Thyroid gland (tissue), 4 donors: ENCODE results near the gene ZAR1L. TPM values are rescaled to one million over a fixed set of nuclear protein-coding genes. Genes with fewer than 3 reads are reported as not detected.

Source experiments
- DNase-seq, 2 donors: peaks; one replicate each; pipeline ENCODE4 v3.0.0-alpha.2; 2019
- H3K27ac ChIP-seq, 3 donors: fragments of 200-600 bp; sonication (generic); 1 replicate in 2 of 3; 2 replicates in 1 of 3; pipeline ENCODE4 v1.5.1; 2016 to 2019; ENCODE audit warnings: mild to moderate bottlenecking in 1 of 3, moderate library complexity in 1 of 3
- H3K27me3 ChIP-seq: fragments of 200-600 bp; sonication (generic); one replicate; pipeline ENCODE4 v1.5.1; 2019
- H3K36me3 ChIP-seq, 2 donors: fragments of 200-600 bp; sonication (generic); one replicate each; pipeline ENCODE4 v1.5.1; 2016 to 2019
- H3K4me1 ChIP-seq, 2 donors: fragments of 200-600 bp; sonication (generic); one replicate each; pipeline ENCODE4 v1.5.1; 2017 to 2019
- H3K4me3 ChIP-seq, 3 donors: fragments of 200-600 bp; sonication (generic); replicated peaks in 1 of 3; 1 replicate in 2 of 3; 2 replicates in 1 of 3; pipeline ENCODE4 v1.5.1; 2016; ENCODE audit warnings: mild to moderate bottlenecking in 1 of 3
- H3K9me3 ChIP-seq: fragments of 200-600 bp; sonication (generic); one replicate; pipeline ENCODE4 v1.5.1; 2017
- CTCF ChIP-seq, 6 experiments: fragments of 200-600 bp in 3 of 6; fragments of 450-650 bp in 3 of 6; sonication (generic) in 3 of 6; IDR thresholded peaks; one replicate each; pipeline ENCODE4 v1.5.1; 2016 to 2019; ENCODE audit warnings: antibody characterized with exemption in 6 of 6, mild to moderate bottlenecking in 2 of 6, inconsistent platforms in 1 of 6, moderate library complexity in 1 of 6
- POLR2A ChIP-seq, 2 donors: fragments of 450-650 bp; IDR thresholded peaks; one replicate each; pipeline ENCODE4 v1.6.1; 2017; ENCODE audit warnings: antibody characterized with exemption in 2 of 2, mild to moderate bottlenecking in 2 of 2, moderate library complexity in 1 of 2
- WGBS, 2 donors: methylation state at CpG; one replicate each; pipeline ENCODE4 v1.1.5; 2017; 5-methylcytosine and 5-hydroxymethylcytosine counted together
- intact Hi-C: fragments of 100-400 bp; cut with DNase I; formaldehyde crosslinking; loops from one replicate; pipeline ENCODE4 v1.15.1; 2023
- total RNA-seq, 4 donors: library from RNA; depleted of rRNA; stranded (reverse); fragments of >200 nt; gene quantifications; one replicate each; pipeline ENCODE4 v1.2.3, GENCODE V29; 2016

ZAR1L gene
- total RNA-seq, 4 donors from 2014 or later = not detected

- H3K4me1 ChIP-seq = no peaks in the 10 kb centered on the region
- H3K4me3 ChIP-seq = no peak overlapping the region
- WGBS, 2 donors = 88 to 91% methylated on average over 3 of the region's 3 CpGs
- peaks cover 3% of the 10 kb centered on the region for H3K9me3 ChIP-seq
- DNase-seq = no peak
- no peaks in the 10 kb centered on the region for H3K36me3 ChIP-seq
- TF ChIP-seq CTCF (IDR thresholded peaks at IDR 0.05) (no peak), POLR2A (IDR thresholded peaks at IDR 0.05) (no peak)
- no peak overlapping the region for H3K27ac ChIP-seq
- intact Hi-C loops = no loop called here
- no peaks in the 10 kb centered on the region for H3K27me3 ChIP-seq
These were observed 25.8 kb upstream of the ZAR1L start for GRCh38 chr13:32340914-32341313.

- WGBS, 2 donors = 97 to 98% methylated on average over 2 of the region's 2 CpGs
- H3K27me3 ChIP-seq = no peaks in the 10 kb centered on the region
These were observed 19.5 kb upstream of the ZAR1L start for GRCh38 chr13:32334671-32335070.

GRCh38 chr13:32330441-32330840, 15.3 kb upstream of the ZAR1L start:
- intact Hi-C loops = no loop called here
- no peak overlapping the region for H3K27ac ChIP-seq

More at GRCh38 chr13:32334671-32335070, 19.5 kb upstream of the ZAR1L start:
- TF ChIP-seq POLR2A (IDR thresholded peaks at IDR 0.05) = no peak
- no peak for TF ChIP-seq CTCF (IDR thresholded peaks at IDR 0.05)
- H3K27ac ChIP-seq = no peak overlapping the region
- H3K9me3 ChIP-seq = peaks cover 3% of the 10 kb centered on the region
- no peak for DNase-seq
- intact Hi-C loops = no loop called here
- H3K4me3 ChIP-seq = no peak overlapping the region
- no peaks in the 10 kb centered on the region for H3K36me3 ChIP-seq
- no peaks in the 10 kb centered on the region for H3K4me1 ChIP-seq

GRCh38 chr13:32323912-32324311, 8.7 kb upstream of the ZAR1L start:
- intact Hi-C loops = no loop called here
- no peak overlapping the region for H3K27ac ChIP-seq
- no peaks in the 10 kb centered on the region for H3K4me1 ChIP-seq

More at GRCh38 chr13:32330441-32330840, 15.3 kb upstream of the ZAR1L start:
- no peak overlapping the region for H3K4me3 ChIP-seq
- DNase-seq = no peak
- TF ChIP-seq CTCF (IDR thresholded peaks at IDR 0.05) (no peak), POLR2A (IDR thresholded peaks at IDR 0.05) (no peak)
- H3K9me3 ChIP-seq = no peaks in the 10 kb centered on the region
- H3K27me3 ChIP-seq = no peaks in the 10 kb centered on the region
- H3K36me3 ChIP-seq = no peaks in the 10 kb centered on the region
- no peaks in the 10 kb centered on the region for H3K4me1 ChIP-seq
- 97% methylated on average over 2 of the region's 2 CpGs for WGBS, 2 donors

GRCh38 chr13:32320528-32320927, 5.4 kb upstream of the ZAR1L start:
- TF ChIP-seq POLR2A (IDR thresholded peaks at IDR 0.05) = no peak
- no peak for TF ChIP-seq CTCF (IDR thresholded peaks at IDR 0.05)
- peaks cover 0 to 5% of the 10 kb centered on the region in 2 donors for H3K4me1 ChIP-seq
- H3K27ac ChIP-seq = no peak overlapping the region
- no peak overlapping the region for H3K4me3 ChIP-seq
- no peak for DNase-seq
- intact Hi-C loops = no loop called here
- H3K9me3 ChIP-seq = no peaks in the 10 kb centered on the region
- WGBS, 2 donors = 87 to 89% methylated on average over 4 of the region's 4 CpGs
- no peaks in the 10 kb centered on the region for H3K27me3 ChIP-seq
- H3K36me3 ChIP-seq = no peaks in the 10 kb centered on the region

More at GRCh38 chr13:32323912-32324311, 8.7 kb upstream of the ZAR1L start:
- DNase-seq = no peak
- Histone ChIP-seq H3K9me3 (no peaks in the 10 kb centered on the region), H3K4me3 (no peak overlapping the region), H3K27me3 (no peaks in the 10 kb centered on the region), H3K36me3 (no peaks in the 10 kb centered on the region)
- no peak for TF ChIP-seq POLR2A (IDR thresholded peaks at IDR 0.05)
